NK-92 (cell line): Measurements from ENCODE around the gene TMEM253.

ENCODE experiments used
- DNase-seq: peaks from one replicate; lab custom pipeline; 2025; ENCODE audit not compliant: unreplicated experiment; lab: John Stamatoyannopoulos, UW

TMEM253 gene

DNA sequence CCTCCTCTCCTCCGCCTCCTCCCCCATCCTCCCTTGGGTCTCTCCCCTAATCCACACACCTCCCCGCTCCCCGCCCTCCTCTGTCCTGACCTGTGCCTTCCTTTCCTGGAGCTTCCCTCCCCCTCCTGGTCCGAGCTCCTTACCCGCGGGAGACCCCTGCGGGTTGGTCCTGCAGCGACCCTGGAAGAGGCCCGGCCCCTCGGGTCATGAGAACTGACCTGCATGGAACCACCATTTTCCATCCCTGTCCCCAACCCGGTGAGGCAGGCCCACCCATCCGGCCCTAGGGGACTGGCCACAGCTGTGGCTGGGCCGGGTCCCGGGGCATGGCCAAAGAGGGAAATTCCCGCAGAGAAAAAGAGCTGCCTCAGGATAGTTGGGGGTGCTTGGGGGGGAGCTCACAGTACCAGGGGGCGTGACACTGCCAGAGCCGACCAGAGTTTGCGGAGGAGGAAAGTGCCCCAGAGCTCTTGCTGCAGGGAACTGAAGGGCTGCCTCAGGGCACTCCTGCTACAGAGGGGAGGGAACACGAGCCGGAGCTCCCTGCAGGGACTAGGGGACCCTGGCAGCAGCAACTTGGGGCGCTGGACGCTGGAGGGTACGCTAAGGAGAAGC, 30.1 kb upstream of the TMEM253 start:
- DNase-seq: no peak

- no peak for DNase-seq
Measured at GRCh38 chr14:21071225-21072030, 29.4 kb upstream of the TMEM253 start.

DNA sequence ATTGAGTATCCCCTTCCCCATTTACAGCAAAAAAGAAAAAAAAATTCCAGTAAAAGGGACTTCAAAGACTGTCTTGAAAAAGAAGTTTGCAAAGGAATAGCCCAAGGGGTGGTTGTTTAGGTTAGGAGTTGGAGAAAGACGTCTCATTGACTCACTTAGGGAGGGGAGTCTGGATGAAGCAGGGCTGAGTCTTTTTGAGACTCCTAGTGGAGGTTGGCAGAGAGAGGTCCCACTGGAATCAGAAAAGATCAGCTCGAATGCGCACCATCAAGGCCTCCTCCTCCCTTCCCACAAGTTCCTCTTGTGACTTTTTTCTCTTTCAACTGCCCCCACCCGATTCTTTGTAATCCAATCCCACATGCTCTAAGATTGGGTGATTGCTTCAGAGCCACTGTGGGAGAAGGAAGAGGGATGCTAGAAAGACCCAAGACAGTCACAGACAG, 28.8 kb upstream of the TMEM253 start:
- no peak for DNase-seq

- DNase-seq: no peak
Measured at GRCh38 chr14:21072781-21073339, 28.0 kb upstream of the TMEM253 start.

DNA sequence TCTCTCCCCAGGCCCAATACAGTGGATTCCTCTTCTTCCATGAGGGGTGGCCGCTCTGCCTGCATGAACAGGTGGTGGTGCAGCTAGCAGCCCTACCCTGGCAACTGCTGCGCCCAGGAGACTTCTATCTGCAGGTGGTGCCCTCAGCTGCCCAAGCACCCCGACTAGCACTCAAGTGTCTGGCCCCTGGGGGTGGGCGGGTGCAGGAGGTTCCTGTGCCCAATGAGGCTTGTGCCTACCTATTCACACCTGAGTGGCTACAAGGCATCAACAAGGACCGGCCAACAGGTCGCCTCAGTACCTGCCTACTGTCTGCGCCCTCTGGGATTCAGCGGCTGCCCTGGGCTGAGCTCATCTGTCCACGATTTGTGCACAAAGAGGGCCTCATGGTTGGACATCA, 26.9 kb upstream of the TMEM253 start:
- DNase-seq: no peak

DNA sequence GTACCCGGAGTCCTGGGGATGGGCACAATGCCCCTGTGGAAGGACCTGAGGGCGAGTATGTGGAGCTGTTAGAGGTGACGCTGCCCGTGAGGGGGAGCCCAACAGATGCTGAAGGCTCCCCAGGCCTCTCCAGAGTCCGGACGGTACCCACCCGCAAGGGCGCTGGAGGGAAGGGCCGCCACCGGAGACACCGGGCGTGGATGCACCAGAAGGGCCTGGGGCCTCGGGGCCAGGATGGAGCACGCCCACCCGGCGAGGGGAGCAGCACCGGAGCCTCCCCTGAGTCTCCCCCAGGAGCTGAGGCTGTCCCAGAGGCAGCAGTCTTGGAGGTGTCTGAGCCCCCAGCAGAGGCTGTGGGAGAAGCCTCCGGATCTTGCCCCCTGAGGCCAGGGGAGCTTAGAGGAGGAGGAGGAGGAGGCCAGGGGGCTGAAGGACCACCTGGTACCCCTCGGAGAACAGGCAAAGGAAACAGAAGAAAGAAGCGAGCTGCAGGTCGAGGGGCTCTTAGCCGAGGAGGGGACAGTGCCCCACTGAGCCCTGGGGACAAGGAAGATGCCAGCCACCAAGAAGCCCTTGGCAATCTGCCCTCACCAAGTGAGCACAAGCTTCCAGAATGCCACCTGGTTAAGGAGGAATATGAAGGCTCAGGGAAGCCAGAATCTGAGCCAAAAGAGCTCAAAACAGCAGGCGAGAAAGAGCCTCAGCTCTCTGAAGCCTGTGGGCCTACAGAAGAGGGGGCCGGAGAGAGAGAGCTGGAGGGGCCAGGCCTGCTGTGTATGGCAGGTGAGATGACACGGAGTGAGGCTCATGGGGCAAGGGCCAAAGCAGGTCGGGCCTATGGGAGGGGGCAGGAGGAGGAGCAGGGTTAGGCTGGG, 26.2 kb upstream of the TMEM253 start:
- DNase-seq: no peak

DNA sequence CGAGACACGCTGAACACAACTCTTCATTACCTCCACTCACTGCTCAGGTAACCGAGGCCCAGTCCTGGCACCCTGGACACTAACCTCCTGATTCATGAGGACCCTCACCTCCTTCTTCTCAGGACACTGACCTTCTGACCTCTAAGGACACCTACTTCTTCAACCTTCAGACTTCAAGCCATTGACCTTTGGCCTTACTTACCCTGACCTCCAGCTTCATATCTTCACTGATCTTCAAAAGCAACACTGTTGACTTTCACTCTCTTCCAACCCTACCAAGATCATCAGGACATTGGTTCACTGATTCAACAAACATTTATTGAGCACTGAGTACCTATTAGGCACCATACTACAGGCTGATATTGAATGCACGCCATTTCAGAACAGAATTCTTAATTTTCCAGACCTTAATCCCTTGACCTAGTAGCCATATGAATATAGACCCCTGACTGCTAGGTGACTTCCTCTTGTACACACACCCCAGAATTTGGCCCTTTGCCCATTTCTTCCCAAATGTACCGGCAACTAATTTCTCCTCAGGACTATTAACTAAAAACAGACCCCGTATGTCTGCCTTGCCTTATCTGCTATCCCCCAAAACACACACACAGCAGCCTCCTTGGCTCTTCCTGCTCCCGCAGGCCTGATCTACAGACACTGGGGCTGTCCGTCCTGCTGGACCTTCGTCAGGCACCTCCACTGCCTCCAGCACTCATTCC, 25.0 kb upstream of the TMEM253 start:
- DNase-seq: no peak

- DNase-seq: no peak
Measured at GRCh38 chr14:21077672-21078071, 23.2 kb upstream of the TMEM253 start.

DNA sequence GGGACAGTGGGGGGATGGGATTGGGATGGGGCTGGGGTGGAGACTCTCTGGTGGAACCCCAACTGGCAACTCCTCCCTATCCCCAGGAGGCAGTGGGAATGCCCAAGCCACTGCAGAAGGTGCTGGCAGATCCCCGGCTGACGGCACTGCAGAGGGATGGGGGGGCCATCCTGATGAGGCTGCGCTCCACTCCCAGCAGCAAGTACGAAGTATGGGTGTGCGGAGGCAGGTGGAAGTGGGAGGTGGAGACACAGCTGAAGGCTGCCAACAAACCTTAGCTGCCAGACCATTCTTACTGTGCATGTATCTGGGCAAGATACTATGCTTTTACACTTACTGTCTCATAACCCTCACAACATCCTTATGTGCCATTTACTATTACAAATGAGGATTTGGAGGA, 22.6 kb upstream of the TMEM253 start:
- DNase-seq: no peak

DNA sequence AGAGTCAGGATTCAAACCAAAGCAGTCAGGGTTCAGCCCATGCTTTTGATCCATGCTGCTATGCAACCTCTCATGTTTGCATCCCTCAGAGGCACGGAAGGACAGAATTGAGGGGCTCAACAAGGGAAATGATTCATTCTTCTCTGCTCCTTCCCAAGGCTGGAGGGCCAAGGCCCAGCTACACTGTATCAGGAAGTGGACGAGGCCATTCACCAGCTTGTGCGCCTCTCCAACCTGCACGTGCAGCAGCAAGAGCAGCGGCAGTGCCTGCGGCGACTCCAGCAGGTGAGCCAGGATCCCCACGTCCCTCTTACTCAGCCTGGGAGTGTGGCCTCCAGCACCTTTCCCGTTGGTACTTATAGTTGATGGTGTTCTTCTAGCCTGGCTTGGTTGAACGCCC, 22.1 kb upstream of the TMEM253 start:
- DNase-seq: no peak

DNA sequence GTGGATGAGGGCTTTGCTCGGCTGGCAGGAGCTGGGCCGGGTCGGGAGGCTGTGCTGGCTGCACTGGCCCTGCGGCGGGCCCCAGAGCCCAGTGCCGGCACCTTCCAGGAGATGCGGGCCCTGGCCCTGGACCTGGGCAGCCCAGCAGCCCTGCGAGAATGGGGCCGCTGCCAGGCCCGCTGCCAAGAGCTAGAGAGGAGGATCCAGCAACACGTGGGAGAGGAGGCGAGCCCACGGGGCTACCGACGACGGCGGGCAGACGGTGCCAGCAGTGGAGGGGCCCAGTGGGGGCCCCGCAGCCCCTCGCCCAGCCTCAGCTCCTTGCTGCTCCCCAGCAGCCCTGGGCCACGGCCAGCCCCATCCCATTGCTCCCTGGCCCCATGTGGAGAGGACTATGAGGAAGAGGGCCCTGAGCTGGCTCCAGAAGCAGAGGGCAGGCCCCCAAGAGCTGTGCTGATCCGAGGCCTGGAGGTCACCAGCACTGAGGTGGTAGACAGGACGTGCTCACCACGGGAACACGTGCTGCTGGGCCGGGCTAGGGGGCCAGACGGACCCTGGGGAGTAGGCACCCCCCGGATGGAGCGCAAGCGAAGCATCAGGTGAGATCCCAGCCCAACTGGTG, 19.2 kb upstream of the TMEM253 start:
- DNase-seq: no peak

GRCh38 chr14:21083565-21084325, 17.1 kb upstream of the TMEM253 start:
- DNase-seq: no peak

- DNase-seq: no peak
Measured at GRCh38 chr14:21084396-21084795, 16.5 kb upstream of the TMEM253 start.

DNA sequence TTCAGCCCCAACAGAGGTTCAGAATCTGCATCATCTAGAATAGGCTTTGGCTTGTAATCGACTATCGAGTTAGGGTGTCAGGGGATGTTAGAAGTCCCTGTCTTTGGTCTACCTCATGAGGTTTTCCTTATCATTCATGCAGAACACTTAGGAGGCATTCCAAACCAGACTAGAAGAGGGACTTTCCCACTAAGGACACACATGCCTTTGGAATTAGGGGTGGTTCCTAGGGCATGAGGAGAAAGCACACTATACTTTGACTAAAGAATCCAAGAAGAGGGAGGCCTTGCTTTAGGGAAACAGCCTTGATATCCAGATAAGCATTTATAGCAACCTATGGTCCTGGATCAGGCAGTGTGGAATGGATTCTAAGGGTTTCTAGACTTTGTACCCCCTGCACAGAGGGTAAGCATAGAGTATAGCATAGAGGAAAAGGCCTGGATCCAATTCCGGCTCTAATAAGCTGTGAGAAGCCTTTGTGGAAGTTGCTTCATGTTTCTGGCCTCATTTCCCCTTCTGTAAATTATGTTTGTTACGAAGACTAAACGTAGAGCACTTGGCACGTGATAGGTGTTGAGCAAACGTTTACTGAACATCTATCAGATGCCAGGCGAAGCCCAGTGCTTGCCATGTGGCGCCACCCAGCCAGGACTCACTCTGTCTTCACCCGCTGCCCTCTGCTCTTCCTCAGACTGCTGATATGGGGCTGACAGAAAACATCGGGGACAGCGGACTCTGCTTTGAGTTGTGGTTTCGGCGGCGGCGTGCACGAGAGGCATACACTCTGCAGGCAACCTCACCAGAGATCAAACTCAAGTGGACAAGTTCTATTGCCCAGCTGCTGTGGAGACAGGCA, 15.6 kb upstream of the TMEM253 start:
- no peak for DNase-seq

DNA sequence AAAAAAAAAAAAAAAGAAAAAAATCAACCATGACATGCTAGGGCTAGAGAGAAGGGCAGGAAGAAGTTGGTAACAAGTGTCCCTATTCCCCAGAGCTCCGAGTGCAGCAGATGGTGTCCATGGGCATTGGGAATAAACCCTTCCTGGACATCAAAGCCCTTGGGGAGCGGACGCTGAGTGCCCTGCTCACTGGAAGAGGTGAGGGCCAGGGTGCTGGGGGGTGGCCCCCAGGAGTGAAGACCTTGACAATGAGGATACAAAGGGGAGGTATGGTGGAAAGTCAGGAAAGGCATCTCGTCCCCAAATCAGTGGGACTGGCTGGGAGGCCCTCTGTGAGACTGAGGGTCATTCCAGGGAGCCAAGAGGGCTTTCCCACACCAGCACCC, 14.0 kb upstream of the TMEM253 start:
- no peak for DNase-seq

GRCh38 chr14:21087294-21088091, 13.4 kb upstream of the TMEM253 start:
- DNase-seq: no peak

DNA sequence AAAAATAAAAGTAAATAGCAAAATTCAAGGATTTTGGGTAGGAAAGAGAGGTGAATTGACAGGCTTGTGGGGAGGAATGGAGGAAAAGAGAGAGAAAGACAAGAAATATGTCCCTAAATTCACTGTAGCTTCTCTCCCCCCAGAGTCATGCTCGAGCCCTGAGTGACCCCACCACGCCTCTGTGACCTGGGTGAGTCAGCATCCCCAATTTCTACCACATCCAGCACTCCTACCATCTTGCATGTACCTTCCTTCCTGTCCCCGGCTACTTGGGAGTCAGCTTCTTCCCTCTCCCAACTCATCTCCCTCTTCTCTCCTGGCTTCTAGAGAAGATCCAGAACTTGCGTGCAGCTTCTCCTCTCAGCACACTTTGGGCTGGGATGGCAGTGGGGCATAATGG, 12.2 kb upstream of the TMEM253 start:
- DNase-seq: no peak

GRCh38 chr14:21089271-21089670, 11.6 kb upstream of the TMEM253 start:
- no peak for DNase-seq
